NT2/D1 (cell line): Measurements from ENCODE around the gene ALLC.

ENCODE experiments used
- DNase-seq: peaks from one replicate; pipeline ENCODE4 v3.0.0-alpha.2; 2011; ENCODE audit warnings: low read depth, low spot score
- H3K27me3 ChIP-seq: 2 replicates; pipeline ENCODE4 v1.6.0; 2011; ENCODE audit warnings: mild to moderate bottlenecking; ENCODE audit not compliant: insufficient read length, insufficient read depth
- H3K36me3 ChIP-seq: 2 replicates; pipeline ENCODE4 v1.6.1; 2011; ENCODE audit warnings: mild to moderate bottlenecking, low read length, mixed read lengths; ENCODE audit not compliant: insufficient read depth, insufficient read length
- H3K4me1 ChIP-seq: 2 replicates; pipeline ENCODE4 v1.5.1; 2011; ENCODE audit not compliant: insufficient read depth, insufficient read length
- H3K4me3 ChIP-seq: 2 replicates; pipeline ENCODE4 v1.5.1; 2011; ENCODE audit warnings: low read depth; ENCODE audit not compliant: insufficient read length
- H3K9ac ChIP-seq: 2 replicates; pipeline ENCODE4 v1.6.0; 2011; ENCODE audit warnings: low read depth; ENCODE audit not compliant: insufficient read length
- H3K9me3 ChIP-seq: 2 replicates; pipeline ENCODE4 v1.5.1; 2011; ENCODE audit warnings: mild to moderate bottlenecking, low read length; ENCODE audit not compliant: insufficient read depth
- SUZ12 ChIP-seq: IDR thresholded peaks from 2 replicates; pipeline ENCODE4 v1.6.1; 2011; ENCODE audit not compliant: insufficient read length, insufficient read depth; ENCODE audit errors: extremely low read depth
- YY1 ChIP-seq: IDR thresholded peaks from 2 replicates; pipeline ENCODE4 v1.6.1; 2011; ENCODE audit not compliant: insufficient read length, insufficient read depth
- ZNF274 ChIP-seq: IDR thresholded peaks from 2 replicates; pipeline ENCODE4 v1.6.1; 2011; ENCODE audit warnings: mild to moderate bottlenecking, low read depth, low read length

The ALLC gene

GRCh38 chr2:3680548-3681345 is 22.7 kb downstream of the ALLC start:
- Histone ChIP-seq H3K9me3 (no peaks in the 10 kb centered on the region), H3K36me3 (no peaks in the 10 kb centered on the region), H3K4me1 (no peaks in the 10 kb centered on the region), H3K4me3 (no peak overlapping the region), H3K9ac (no peak overlapping the region), H3K27me3 (no peaks in the 10 kb centered on the region)
- TF ChIP-seq ZNF274 (no peak), YY1 (no peak), SUZ12 (no peak)
- DNase-seq = no peak

DNA sequence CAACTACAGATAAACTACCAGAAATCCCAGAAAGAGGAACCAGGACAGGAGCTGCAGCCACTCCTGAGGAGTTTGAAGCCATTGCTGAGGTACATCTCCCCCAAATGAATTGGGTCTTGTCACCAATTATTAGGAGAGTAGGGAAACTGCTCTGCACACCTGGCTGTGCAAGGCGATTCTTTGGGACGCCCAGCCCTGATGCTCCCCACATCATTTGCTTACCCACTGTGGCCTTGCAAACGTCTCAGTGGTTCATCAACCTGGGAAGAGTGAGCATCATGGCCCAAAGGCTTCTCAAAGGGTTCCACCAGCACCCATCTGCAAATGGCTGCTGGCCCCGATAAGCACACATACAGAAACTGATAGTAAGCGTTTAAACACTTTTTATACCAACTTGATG is 23.6 kb downstream of the ALLC start:
- Histone ChIP-seq H3K27me3 (no peaks in the 10 kb centered on the region), H3K9me3 (no peaks in the 10 kb centered on the region), H3K4me1 (no peaks in the 10 kb centered on the region), H3K9ac (no peak overlapping the region), H3K4me3 (no peak overlapping the region), H3K36me3 (no peaks in the 10 kb centered on the region)
- no peak for DNase-seq
- TF ChIP-seq YY1 = no peak

DNA sequence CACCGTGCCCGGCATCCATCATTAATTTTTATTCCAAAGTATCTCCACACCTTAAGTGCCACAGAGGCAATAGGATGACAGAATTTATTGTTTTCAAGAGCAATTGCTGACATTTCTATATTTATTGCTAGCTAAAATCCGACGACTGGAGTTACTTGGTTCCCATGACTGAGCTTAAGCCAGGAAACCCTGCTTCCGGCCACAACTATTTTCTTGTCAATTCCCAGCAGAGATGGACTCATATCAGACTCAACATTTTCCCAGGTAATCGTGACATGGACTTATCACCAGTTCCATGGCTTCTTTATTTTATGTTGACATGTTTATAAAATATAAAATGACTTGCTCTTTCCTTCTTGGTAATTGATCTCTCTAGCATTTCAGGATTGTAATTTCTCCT is 24.8 kb downstream of the ALLC start:
- no peaks in the 10 kb centered on the region for H3K9me3 ChIP-seq
- no peak for TF ChIP-seq ZNF274
- no peak for TF ChIP-seq YY1
- no peak for TF ChIP-seq SUZ12
- no peaks in the 10 kb centered on the region for H3K27me3 ChIP-seq
- no peaks in the 10 kb centered on the region for H3K36me3 ChIP-seq
- no peak overlapping the region for H3K4me3 ChIP-seq
- DNase-seq = no peak
- H3K4me1 ChIP-seq = no peaks in the 10 kb centered on the region
- no peak overlapping the region for H3K9ac ChIP-seq

DNA sequence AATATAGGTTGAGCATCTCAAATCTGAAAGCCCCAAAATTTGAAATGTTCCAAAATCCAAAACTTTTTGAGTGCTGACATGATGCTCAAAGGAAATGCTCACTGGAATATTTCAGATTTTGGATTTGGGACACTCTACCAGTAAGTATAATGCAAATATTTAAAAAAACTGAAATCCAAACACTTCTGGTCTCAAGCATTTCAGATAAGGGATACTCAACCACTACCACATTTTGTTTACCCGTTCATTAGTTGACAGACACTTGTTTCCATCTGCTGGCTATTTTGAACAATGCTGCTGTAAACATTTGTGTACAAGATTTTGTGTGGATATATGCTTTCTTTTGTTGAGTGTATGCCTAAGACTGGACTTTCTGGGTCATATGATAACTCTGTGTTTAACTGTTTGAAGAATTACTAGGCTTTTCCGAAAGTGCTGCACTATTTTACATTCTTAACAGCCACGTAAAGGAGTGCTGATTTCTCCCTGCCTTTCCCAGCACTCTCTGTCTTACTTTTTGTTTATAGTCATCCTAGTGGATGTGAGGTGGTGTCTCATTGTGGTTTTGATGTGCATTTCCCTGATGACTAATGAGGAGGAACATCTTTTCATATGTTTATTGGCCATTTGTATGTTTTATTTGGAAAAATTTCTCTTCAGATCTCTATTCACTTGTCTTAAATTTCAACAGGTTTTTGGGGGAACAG is 25.9 kb downstream of the ALLC start:
- no peak overlapping the region for H3K4me3 ChIP-seq
- H3K9ac ChIP-seq = no peak overlapping the region
- no peaks in the 10 kb centered on the region for H3K4me1 ChIP-seq
- no peaks in the 10 kb centered on the region for H3K36me3 ChIP-seq
- DNase-seq = no peak
- no peak for TF ChIP-seq YY1
- TF ChIP-seq SUZ12 = no peak
- no peak for TF ChIP-seq ZNF274
- no peaks in the 10 kb centered on the region; the same call in 1 of the 2 replicates for H3K9me3 ChIP-seq
- no peaks in the 10 kb centered on the region for H3K27me3 ChIP-seq

DNA sequence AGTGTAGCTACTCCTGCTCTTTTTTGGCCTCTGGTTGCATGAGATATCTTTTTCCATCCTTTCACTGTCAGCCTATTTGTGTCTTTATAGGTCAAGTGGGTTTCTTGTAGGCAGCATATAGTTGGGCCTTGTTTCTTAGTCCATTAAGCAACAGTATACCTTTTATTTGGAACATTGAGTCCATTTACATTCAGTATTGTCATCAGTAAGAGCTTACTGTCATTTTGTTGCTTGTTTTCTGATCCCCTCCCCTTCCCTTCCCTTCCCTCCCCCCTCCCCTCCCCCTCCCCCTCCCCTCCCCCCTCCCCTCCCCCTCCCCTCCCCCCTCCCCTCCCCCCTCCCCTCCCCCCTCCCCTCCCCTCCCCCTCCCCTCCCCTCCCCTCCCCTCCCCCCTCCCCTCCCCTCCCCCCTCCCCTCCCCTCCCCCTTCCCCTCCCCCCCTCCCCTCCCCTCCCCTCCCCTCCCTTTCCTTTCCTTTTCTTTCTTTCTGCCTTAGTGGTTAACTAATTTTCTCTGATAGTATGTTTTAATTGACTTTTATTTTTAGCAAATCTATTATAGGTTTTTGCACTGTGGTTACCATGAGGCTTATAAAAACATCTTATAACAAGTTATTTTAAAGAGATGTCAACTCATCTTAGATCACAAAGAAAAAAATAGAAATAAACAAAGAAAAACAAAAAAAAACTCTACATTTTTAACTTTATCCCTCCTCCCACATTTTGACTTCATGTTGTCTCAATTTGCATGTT is 32.2 kb downstream of the ALLC start:
- no peak for DNase-seq

DNA sequence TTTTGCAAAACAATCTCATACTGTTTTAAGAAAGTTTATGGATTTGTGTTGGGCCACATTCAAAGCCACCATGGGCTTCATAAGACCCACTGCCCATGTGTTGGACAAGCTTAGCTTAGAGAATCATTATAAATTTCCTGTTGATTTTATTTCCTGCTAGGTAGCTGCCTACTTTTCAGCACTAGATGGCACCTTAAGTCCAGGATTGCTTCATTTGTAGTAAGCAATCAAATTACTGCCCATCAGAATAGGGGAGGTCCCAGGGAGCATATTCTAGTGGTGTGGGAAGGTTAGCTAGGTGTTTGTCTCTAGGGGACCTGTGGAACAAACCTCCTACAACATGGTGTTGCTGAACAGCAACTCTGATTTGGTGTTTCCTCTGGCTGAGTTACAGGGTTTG is 34.4 kb downstream of the ALLC start:
- peak; percentile 30 for DNase-seq
- no peak for TF ChIP-seq SUZ12
- no peak for TF ChIP-seq YY1
- no peak for TF ChIP-seq ZNF274
- Histone ChIP-seq H3K27me3 (no peaks in the 10 kb centered on the region), H3K4me3 (no peak overlapping the region), H3K4me1 (no peaks in the 10 kb centered on the region), H3K9ac (no peak overlapping the region), H3K36me3 (no peaks in the 10 kb centered on the region), H3K9me3 (no peaks in the 10 kb centered on the region; the same call in 1 of the 2 replicates)

More for the DNA sequence above, 32.2 kb downstream of the ALLC start:
- no peak overlapping the region for H3K4me3 ChIP-seq
- TF ChIP-seq ZNF274 (no peak), SUZ12 (no peak), YY1 (no peak)
- no peaks in the 10 kb centered on the region for H3K36me3 ChIP-seq
- H3K4me1 ChIP-seq = no peaks in the 10 kb centered on the region
- H3K27me3 ChIP-seq = no peaks in the 10 kb centered on the region
- H3K9me3 ChIP-seq = no peaks in the 10 kb centered on the region; the same call in 1 of the 2 replicates
- H3K9ac ChIP-seq = no peak overlapping the region

DNA sequence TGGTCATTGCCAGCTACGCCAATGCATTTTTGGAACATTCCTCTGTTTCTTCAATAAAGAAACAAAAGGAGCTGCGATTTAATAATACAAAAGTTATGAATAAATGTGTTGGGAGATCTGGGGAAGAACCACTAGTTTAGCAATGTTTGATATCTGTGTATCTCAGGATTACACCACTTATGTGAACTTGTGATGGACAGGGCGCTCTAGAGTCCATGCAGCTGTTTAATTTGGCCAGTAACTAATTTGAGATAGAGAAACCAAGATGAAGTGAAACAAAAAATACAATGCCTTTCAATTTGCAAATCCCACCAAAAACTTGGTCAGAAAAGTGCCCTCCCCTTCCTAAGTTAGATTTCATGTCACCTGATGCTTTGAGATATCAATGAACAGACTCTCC is 38.5 kb downstream of the ALLC start:
- H3K36me3 ChIP-seq = no peaks in the 10 kb centered on the region
- no peaks in the 10 kb centered on the region for H3K4me1 ChIP-seq
- H3K9ac ChIP-seq = no peak overlapping the region
- no peak for TF ChIP-seq SUZ12
- no peak for TF ChIP-seq ZNF274
- TF ChIP-seq YY1 = no peak
- DNase-seq = no peak
- H3K27me3 ChIP-seq = peaks cover 13% of the 10 kb centered on the region
- H3K4me3 ChIP-seq = no peak overlapping the region
- no peaks in the 10 kb centered on the region for H3K9me3 ChIP-seq
